Fibroblast of lung (primary cell): ENCODE data around the gene CXCR3.

Source experiments
- CTCF ChIP-seq, 2 donors: IDR thresholded peaks in 1 of 2; conservative IDR thresholded peaks in 1 of 2; 1 replicate in 1 of 2; 2 replicates in 1 of 2; pipeline ENCODE4 v1.5.1; 2011 to 2012; ENCODE audit warnings: low read length in 2 of 2, control low read depth in 1 of 2, inconsistent platforms in 1 of 2, low read depth in 1 of 2, mild to moderate bottlenecking in 1 of 2
- EZH2 ChIP-seq: IDR thresholded peaks from 2 replicates; pipeline ENCODE4 v1.5.1; 2012; ENCODE audit warnings: low read length, control low read depth, mild to moderate bottlenecking; ENCODE audit errors: missing control alignments

DNA sequence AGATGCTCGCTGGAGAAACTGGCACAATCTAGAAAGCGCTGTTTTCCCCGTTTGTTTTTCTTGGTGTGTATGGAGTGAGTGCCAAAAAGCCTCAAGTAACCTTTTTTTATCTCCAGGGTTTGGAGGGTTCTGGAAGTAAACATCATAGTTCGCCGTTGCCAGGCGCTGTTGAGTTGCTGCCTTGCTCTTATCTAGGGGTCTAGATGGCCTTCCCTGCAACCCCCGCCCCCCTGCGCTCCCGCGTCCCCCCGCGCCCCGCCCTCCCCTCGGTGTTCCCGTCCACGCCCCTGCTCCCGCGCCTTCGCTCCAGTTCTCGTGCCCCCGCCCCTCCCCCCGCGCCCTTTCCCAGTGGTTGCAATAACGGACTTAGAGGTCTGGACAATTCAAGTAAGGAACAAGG, 40.6 kb downstream of the CXCR3 start:
- TF ChIP-seq CTCF (conservative IDR thresholded peaks at IDR 0.05 in 1 of 2, IDR thresholded peaks at IDR 0.05 in 1 of 2; ENCODE audit: low read depth in 1 of 2, low read length in 2 of 2) (no peak), EZH2 (no peak)
